GM18907 (cell line): Measurements from ENCODE around the gene RIPK3.

Experiments
- ATAC-seq: cut with Tn5 transposase; IDR thresholded peaks from one replicate; pipeline ENCODE4 v1.9.1; 2021; ENCODE audit warnings: mild to moderate bottlenecking, moderate library complexity; ENCODE audit not compliant: unreplicated experiment

The RIPK3 gene

DNA sequence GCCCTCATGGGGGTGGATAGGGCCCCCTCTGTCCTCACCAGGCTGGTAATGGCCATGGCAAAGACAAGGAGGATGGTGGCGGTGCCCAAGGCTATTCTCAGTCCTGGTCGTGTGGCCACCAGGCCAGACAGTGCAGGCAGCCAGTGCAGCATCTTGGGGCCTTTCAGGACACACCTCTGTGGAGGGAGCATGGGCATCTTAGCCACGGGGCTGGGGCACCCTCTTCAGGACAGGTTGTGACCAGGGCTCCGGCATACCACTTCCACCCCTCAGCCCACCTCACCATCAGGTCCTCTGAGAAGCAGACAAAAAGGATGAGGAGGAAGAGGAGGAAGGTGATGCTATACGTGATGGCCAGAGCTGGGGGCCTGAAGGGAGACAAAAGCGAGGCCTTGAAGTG is 15.8 kb downstream of the RIPK3 start:
- ATAC-seq: no peak

DNA sequence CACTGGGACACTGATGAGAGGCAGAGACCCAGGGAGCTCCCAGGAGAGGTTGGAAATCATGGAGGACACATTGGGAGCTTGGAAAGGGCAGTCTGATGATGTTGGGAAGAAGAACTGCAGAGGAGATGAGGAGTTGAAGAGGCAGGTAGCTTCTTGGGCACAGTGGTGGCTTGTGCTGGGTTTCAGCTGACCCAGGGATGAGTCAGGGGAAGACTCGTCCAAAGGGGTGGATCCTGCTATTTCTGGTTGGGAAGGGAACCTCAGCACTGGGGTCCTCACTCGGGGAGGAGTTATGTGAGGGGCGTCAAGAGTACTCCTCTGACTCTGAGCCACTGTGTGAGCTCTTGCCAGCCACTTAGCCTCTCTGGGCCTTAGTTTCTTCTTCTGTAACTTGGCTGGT is 16.4 kb downstream of the RIPK3 start:
- ATAC-seq: no peak

DNA sequence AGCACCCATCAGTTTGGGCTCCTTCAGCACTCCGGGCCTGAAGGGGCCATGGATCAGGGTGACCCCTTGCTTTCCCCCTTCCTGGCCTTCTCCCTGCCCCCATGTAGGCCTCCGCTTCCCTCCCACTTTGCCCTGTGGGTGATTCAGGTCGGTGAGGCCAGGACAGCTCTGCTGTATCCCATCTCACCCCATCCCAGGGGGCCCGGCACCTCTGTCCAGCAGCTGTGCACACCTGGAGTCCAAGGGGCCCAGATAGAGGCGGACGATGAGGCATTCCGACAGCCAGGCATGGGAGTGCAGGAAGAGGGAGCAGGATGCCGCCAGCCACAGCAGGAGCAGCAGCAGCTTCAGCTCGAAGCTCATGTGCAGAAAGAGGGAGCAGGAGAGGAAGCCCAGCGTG is 17.1 kb downstream of the RIPK3 start:
- ATAC-seq: no peak

DNA sequence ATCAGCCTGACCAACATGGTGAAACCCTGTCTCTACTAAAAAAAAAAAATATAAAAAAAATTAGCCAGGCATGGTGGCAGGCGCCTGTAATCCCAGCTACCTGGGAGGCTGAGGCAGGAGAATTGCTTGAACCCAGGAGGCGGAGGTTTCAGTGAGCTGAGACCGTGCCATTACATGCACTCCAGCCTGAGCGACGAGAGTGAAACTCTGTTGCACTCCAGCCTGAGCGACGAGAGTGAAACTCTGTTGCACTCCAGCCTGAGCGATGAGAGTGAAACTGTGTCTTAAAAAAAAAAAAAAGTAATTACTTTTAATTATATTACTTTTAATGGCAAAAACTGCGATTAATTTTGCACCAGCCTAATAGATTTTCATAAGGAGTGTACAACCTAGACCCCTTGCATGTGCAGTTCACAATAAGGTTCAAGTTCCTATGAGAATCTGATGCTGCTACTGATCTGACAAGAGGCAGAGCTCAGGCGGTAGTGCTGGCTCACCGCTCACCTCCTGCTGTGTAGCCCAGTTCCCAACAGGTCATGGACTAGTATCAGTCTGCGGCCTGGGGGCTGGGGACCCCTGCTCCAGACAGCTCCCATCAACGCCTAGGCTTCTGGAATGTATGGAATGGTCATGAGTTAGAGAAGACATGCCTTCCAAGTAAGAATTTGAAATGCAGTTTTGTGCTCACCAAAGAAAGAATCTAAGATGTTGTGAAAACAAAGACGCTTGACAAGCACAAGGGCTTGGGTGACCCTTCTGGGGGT is 18.4 kb downstream of the RIPK3 start:
- ATAC-seq: no peak

DNA sequence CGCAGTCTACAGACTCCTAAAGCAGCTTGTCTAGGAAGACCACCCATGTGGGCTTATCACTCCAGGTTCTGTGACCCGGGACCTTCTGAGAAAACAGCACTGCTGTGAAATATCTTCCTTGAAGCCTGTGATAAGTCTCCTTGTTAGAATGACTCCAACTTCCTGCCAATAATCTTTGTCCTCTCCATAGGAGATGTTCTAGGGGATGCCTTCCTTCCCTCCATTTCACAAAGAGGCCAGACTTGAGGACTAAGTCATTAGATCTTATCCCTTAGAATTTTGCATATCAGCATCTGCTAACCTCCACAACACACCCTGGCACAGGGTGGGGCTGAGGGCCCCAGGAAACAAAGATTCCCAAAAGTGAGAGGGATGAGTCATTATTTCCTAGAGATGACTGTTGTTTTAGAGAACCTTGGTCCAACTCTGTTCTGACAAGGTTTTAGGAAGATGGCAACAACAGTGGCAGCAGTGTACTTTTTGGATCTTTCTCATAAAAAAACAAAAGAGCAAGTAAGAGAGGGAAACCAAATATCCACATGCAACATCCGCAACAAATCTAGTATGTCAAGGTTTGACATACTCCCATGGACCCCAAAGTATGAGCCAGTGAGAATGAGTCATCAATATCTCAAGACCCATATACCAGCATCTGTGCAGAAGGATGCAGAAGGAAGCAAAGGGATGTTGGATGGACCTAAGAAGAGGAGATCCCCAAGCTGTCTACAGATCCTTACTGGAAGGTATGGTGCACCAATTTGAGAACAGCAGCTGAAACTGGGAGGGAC is 22.5 kb downstream of the RIPK3 start:
- no peak for ATAC-seq

DNA sequence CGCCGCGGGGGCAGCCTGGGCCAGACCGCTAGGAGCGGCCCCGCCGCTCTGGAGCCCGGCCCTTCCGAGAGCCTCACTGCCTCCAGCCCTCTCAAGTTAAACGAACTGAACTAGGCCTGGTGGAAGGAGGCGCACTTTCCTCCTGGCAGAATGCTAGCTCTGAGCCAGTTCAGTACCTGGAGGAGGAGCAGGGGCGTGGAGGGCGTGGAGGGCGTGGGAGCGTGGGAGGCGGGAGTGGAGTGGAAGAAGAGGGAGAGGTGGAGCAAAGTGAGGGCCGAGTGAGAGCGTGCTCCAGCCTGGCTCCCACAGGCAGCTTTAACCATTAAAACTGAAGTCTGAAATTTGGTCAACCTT is 23.2 kb downstream of the RIPK3 start:
- no peak for ATAC-seq

DNA sequence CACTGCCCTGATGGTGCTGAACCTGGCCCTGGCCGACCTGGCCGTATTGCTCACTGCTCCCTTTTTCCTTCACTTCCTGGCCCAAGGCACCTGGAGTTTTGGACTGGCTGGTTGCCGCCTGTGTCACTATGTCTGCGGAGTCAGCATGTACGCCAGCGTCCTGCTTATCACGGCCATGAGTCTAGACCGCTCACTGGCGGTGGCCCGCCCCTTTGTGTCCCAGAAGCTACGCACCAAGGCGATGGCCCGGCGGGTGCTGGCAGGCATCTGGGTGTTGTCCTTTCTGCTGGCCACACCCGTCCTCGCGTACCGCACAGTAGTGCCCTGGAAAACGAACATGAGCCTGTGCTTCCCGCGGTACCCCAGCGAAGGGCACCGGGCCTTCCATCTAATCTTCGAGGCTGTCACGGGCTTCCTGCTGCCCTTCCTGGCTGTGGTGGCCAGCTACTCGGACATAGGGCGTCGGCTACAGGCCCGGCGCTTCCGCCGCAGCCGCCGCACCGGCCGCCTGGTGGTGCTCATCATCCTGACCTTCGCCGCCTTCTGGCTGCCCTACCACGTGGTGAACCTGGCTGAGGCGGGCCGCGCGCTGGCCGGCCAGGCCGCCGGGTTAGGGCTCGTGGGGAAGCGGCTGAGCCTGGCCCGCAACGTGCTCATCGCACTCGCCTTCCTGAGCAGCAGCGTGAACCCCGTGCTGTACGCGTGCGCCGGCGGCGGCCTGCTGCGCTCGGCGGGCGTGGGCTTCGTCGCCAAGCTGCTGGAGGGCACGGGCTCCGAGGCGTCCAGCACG is 23.8 kb downstream of the RIPK3 start:
- ATAC-seq: no peak

DNA sequence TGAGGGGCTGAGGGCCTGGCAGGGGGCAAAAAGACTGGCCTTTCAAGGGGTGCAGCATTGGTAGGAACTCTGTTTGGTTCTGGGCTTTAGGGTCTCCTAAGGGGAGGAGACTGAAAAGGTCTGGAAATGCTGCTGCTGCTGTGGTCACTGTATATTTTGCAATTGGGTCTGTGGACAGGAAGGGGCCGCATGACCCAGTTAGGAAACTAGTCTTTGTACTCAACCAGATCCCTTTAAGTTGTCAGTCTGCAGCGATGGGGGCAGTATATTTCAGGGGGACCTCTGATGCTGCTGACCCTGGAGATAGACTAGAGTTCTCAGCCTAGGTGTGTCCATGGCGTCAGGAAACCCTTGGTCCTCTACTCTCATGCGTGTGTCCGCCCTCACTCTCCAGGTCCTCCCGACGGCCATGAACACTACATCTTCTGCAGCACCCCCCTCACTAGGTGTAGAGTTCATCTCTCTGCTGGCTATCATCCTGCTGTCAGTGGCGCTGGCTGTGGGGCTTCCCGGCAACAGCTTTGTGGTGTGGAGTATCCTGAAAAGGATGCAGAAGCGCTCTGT is 24.5 kb downstream of the RIPK3 start:
- no peak for ATAC-seq

DNA sequence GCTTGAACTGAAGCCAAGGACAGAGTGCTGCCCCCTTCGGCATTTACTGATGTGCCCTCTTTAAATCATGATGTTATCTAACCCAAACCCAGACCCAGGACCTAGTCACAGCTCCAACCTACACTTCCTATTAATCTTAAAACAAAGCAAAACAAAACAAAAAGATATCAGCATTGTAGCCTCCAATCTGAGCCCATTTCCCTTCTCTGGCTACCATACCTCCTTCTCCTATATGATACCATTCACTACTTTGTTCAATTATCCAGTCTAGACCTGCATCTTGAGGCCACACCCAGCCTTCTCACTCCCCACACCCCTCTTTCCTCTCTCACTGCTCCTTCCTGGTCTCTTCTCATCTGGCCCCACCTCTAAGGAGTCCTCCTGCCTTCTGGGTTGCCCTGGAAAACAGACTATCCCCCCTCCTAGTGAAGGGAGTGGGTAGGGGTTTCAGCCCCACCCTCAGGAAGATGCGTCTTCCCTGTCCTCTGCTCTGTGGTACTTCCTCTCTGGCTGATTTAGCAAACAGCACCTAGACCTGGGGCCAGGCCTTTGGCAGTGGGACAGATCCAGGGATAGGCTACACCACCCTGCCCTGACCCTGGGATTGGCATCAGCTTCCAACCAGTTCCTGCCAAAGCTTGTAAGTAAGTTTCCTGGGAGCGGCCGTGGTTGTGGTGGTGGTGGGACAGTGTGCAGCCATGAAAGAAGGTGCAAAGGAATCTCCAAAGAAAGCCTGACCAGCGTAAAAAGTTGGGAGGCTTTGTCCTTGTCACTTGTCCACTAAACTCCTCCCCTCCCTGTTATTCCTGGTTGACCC is 25.2 kb downstream of the RIPK3 start:
- no peak for ATAC-seq

DNA sequence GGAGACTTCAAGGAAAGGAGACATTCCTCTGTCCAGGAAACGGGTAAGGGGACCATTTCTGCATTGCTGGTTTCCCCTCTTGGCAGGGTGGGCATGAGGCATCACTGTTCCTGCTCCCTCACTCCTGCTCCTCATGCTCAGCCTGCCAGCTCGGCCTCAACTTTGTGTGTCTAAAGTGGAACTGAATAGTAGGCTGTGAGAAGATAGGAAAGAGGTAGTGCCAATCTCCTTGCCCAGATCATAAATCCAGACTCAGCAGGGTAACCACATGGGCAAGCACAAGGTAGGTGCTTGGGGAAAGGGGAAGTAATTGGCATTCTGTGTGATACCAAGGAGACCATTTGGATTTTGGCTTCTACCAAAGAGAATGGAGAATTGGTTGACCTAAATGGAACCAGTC is 25.9 kb downstream of the RIPK3 start:
- no peak for ATAC-seq

DNA sequence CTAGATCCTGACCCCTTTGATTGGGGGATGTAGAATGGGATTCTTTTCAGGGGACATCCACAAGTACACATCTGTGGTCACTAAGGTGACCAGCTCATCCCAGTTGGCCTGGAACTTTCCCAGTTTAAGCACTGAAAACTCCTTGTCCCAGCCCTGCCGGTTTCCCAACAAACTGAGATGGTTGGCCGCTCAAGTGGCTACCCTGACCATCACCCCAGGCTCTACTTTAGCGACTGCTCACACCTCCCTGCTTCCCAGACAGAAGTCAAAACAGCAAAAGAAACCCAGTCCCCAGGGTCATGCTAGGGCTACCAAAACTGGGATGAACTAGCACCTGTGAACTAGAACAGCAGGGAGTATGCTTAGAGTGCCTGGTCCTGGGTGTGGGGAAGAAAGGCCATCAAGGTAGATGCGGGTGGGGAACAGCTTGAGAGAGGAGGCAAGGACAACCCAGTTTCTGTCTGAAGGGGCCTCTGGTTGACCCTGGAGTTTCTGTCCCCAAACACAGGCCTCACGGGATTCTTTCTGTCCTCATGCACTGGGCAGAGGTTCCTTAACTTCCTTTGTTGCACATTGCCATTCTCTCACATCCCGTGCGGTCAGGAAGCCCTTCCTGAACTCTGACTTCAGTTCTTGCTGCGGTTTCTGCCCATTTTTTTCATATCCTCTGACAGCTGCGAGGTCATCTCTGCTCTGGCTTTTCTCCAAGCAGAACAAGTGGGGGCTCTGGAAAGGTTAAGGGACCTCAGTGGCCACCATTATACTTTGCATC is 26.9 kb downstream of the RIPK3 start:
- ATAC-seq: no peak

DNA sequence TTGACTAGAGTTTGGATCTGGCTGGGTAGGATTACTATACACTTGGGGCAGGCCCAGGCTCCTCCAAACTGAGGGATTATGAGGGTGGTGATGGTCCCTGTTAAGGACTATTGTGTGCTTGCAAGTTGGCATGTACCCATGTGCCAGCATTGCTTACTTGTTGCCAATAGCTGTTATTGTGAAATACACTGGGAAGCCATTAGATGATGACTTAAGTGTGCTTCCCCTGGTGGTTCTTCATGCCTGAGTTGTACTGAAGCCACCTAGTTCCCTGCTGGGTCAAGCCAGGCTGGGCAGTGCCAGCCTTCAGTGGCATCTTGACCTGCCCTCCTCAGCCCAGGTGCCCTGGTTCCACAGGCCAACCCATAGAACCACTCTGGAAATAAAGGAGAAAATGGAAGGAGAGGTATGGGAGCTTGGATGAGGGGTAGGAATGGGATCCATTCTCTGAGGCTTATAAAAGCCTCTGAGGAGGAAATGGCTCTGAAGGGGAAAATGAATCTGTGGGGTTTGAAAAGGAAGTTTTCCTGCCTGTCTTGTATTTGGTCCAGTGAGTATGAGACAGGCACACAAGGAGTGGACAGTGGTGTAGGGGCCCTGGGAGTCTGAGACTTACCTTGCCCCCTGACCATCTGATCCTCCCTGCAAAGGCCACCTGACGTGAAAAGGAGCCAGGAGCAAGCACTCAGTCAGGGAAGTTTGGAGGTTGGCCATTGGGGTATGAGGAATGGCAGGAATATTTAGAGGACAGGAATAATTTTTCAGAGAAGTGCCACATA is 27.8 kb downstream of the RIPK3 start:
- no peak for ATAC-seq

DNA sequence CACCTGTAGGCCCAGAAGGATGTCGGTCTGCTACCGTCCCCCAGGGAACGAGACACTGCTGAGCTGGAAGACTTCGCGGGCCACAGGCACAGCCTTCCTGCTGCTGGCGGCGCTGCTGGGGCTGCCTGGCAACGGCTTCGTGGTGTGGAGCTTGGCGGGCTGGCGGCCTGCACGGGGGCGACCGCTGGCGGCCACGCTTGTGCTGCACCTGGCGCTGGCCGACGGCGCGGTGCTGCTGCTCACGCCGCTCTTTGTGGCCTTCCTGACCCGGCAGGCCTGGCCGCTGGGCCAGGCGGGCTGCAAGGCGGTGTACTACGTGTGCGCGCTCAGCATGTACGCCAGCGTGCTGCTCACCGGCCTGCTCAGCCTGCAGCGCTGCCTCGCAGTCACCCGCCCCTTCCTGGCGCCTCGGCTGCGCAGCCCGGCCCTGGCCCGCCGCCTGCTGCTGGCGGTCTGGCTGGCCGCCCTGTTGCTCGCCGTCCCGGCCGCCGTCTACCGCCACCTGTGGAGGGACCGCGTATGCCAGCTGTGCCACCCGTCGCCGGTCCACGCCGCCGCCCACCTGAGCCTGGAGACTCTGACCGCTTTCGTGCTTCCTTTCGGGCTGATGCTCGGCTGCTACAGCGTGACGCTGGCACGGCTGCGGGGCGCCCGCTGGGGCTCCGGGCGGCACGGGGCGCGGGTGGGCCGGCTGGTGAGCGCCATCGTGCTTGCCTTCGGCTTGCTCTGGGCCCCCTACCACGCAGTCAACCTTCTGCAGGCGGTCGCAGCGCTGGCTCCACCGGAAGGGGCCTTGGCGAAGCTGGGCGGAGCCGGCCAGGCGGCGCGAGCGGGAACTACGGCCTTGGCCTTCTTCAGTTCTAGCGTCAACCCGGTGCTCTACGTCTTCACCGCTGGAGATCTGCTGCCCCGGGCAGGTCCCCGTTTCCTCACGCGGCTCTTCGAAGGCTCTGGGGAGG is 28.9 kb downstream of the RIPK3 start, which contains the start of gene LTB4R:
Gene LTB4R (plus strand): TSS at position 857 of the 959 bp plus-strand sequence. CDS start 4,150 bp downstream, outside the sequence.
- peak; percentile 71 for ATAC-seq

DNA sequence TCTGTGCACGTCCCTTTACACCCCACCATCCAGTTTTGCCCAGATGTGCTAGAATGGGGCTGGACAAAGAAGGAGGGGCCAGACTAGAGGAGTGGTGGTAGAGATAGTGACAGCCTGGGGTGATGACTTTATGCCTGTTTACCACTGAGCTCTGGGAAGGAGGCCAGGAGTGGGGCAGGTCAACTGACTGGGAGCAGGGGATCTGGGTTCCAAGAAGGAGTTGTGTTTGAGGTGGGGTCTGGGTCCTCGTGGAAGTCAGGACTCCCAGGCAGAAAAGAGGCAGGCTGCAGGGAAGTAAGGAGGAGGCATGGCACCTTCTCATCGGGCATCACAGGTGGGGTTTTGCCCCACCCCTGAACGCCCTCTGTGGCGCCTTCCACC is 29.5 kb downstream of the RIPK3 start:
- ATAC-seq: no peak

DNA sequence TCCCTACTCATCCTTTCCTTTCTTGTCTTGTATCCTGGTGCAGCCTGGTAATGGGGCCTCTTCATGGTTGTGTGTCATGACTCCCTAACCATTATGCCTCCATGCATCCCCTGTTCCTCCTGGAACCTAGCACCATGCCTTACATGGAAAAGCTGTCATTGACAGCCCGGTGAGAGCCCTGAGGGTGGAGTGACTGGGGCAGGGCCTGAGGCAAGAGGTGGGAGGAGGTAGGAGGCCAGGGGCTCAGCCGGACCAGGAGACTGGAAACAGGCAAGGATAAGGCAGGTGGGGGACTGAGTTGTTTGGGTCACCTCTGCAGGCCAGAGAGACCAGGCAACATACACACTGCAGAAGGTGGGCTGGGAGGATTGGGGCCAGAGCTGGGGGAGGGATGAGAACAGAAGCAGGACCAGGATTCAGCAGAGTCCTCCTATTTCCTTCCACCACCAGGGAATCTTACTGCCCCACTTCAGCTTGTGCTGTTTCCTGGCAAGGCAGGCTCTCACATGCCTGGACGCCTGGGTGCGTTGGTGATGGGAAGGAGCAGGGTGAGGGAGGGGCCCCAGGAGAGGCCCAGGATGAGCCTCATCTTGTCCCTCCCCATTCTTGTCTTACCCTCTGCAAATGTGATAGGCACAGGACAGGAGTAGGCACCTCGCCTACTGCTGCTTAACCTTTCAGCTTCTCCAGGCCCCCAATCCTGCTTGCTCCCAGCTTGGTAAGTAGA is 30.1 kb downstream of the RIPK3 start, which contains the start of gene LTB4R2:
Gene LTB4R2 (plus strand): TSS at position 603 of the 727 bp plus-strand sequence. CDS start 525 bp downstream, outside the sequence.
- no peak for ATAC-seq

DNA sequence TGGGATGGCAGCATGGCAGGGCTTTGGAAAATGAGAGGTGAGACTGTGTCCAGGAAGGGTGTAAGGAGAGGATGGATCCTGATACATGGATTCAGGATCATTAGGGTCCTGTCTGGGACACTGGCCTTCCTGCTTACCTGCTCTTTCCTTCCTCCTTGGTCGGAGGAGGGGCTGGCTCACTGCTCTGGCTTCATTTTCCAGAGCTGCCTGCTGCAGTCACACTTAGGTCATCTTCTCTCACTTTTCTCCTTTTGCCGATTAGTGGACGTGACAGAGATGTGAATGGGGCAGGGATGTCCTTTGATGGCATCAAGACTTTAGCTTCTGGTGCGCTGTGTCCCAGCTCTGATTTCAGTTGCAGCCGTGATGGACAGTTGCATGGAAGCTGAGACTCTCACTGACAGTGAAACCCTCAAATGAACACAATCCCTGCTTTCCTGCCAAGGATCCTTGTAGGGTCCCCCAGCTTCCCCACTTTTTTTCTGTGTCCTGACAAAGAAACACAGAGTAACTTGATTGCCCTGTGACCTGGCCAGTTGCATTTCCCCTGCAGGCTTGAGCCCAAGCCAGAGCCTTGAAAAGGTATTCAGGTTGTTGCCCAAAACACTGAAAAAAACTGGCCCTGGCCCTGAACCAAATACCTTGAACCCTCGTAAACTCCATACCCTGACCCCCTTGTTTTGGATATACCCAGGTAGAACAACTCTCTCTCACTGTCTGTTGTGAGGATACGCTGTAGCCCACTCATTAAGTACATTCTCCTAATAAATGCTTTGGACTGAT is 31.3 kb downstream of the RIPK3 start:
- no peak for ATAC-seq
